Osteocyte (in vitro differentiated cells): Measurements from ENCODE around the gene ENOX1. TPM values are rescaled to one million over a fixed set of nuclear protein-coding genes. Genes with fewer than 3 reads are reported as not detected.

Experiments used
- DNase-seq: peaks from one replicate; pipeline ENCODE4 v3.0.0; 2021; ENCODE audit warnings: mixed read lengths; ENCODE audit not compliant: unreplicated experiment; ENCODE audit errors: extremely low spot score
- H3K27ac Mint-ChIP-seq: one replicate; pipeline ENCODE4 v1.8.0; 2021; ENCODE audit warnings: mild to moderate bottlenecking, mixed read lengths; ENCODE audit not compliant: unreplicated experiment
- H3K27me3 Mint-ChIP-seq: one replicate; pipeline ENCODE4 v1.8.0; 2021; ENCODE audit warnings: mixed read lengths; ENCODE audit not compliant: unreplicated experiment
- H3K36me3 Mint-ChIP-seq: one replicate; pipeline ENCODE4 v1.8.0; 2021; ENCODE audit warnings: mixed read lengths; ENCODE audit not compliant: unreplicated experiment
- H3K4me1 Mint-ChIP-seq: one replicate; pipeline ENCODE4 v1.8.0; 2021; ENCODE audit warnings: mixed read lengths; ENCODE audit not compliant: unreplicated experiment
- H3K4me3 Mint-ChIP-seq: one replicate; pipeline ENCODE4 v1.8.0; 2021; ENCODE audit warnings: mild to moderate bottlenecking, moderate library complexity, mixed read lengths; ENCODE audit not compliant: unreplicated experiment
- H3K9me3 Mint-ChIP-seq: one replicate; pipeline ENCODE4 v1.8.0; 2021; ENCODE audit warnings: mixed read lengths; ENCODE audit not compliant: unreplicated experiment
- total RNA-seq: library from RNA; stranded (reverse); gene quantifications from 2 replicates; pipeline ENCODE4 v1.2.1, GENCODE V29; 2021
- TF ChIP-seq, protein P1 (sequence below): fragments of 200-600 bp; sonication (generic); IDR thresholded peaks from 2 replicates; pipeline ENCODE4 v1.5.0; 2021; ENCODE audit warnings: antibody characterized with exemption, mild to moderate bottlenecking, moderate library complexity

The ENOX1 gene
- total RNA-seq, 1 donor from 2014 or later = 5.9 TPM

DNA sequence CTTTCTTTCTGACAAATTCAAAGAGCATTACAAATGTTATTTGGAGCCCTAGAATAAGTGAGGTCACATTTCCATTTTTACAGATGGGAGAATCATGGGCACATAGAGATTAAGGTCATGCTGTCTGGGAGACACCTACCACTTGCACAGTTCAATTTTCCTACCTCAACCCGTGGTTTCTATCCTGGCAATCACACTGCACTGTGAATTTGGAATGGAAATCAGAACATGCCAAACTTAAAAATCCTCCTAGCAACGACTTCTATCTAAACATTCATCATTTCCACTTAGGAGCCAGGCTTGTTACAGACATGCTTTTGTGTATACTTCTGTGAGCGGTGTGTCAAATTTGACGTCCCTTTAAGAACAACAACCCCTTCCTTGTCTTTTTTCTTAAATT is 511.9 kb downstream of the ENOX1 start:
- DNase-seq = no peak

DNA sequence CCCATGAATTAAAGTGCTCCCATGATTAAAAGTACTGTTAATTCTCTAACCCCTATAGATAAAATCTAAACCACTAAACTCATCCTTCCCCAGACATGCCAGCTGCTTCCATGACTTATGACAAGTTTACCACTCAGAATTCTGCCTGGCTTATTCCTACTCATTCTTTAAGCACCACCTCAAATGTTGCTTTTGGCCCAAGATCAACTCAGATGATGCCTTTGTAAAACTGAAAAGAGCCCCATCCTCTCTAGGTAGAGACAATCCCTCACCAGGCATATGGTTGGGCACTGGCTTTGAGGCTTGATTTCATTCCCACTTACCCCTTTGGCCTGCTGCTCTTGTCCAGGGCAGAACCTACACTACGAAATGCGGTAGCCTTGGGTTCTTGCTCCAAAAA is 513.4 kb downstream of the ENOX1 start:
- DNase-seq = no peak
- no peaks in the 10 kb centered on the region for H3K36me3 Mint-ChIP-seq
- TF ChIP-seq, protein P1, sequence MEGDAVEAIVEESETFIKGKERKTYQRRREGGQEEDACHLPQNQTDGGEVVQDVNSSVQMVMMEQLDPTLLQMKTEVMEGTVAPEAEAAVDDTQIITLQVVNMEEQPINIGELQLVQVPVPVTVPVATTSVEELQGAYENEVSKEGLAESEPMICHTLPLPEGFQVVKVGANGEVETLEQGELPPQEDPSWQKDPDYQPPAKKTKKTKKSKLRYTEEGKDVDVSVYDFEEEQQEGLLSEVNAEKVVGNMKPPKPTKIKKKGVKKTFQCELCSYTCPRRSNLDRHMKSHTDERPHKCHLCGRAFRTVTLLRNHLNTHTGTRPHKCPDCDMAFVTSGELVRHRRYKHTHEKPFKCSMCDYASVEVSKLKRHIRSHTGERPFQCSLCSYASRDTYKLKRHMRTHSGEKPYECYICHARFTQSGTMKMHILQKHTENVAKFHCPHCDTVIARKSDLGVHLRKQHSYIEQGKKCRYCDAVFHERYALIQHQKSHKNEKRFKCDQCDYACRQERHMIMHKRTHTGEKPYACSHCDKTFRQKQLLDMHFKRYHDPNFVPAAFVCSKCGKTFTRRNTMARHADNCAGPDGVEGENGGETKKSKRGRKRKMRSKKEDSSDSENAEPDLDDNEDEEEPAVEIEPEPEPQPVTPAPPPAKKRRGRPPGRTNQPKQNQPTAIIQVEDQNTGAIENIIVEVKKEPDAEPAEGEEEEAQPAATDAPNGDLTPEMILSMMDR = no peak
- no peaks in the 10 kb centered on the region for H3K27me3 Mint-ChIP-seq
- H3K27ac Mint-ChIP-seq = no peak overlapping the region
- no peaks in the 10 kb centered on the region for H3K9me3 Mint-ChIP-seq
- H3K4me3 Mint-ChIP-seq = no peak overlapping the region
- H3K4me1 Mint-ChIP-seq = peaks cover 48% of the 10 kb centered on the region

More for the DNA sequence above, 511.9 kb downstream of the ENOX1 start:
- TF ChIP-seq, protein P1 = no peak
- H3K4me1 Mint-ChIP-seq = peaks cover 33% of the 10 kb centered on the region
- no peak overlapping the region for H3K4me3 Mint-ChIP-seq
- H3K27ac Mint-ChIP-seq = no peak overlapping the region
- H3K9me3 Mint-ChIP-seq = no peaks in the 10 kb centered on the region
- H3K27me3 Mint-ChIP-seq = no peaks in the 10 kb centered on the region
- no peaks in the 10 kb centered on the region for H3K36me3 Mint-ChIP-seq

DNA sequence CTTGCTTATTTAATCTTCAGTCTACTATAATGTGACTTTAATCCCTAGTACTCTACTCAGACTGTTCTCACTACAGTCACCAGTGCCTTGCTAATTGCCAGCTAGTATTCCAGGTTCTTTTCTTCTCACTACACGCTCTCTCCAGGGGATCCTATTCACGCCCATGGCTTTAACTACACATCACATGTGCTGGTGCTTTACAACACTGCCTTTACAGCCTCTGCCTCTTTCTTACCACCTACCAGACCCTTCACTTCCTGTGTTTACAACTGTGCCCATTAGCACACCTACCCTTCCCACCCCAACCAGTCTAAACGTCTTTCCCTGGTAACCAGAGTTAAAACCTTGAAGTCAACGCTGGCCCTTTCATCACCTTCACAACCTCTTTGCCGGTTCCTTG is 513.9 kb downstream of the ENOX1 start:
- TF ChIP-seq, protein P1 = no peak
- Mint-ChIP-seq H3K27ac (no peak overlapping the region), H3K4me3 (no peak overlapping the region), H3K27me3 (no peaks in the 10 kb centered on the region), H3K4me1 (peaks cover 47% of the 10 kb centered on the region), H3K36me3 (no peaks in the 10 kb centered on the region), H3K9me3 (no peaks in the 10 kb centered on the region)
- DNase-seq = no peak

DNA sequence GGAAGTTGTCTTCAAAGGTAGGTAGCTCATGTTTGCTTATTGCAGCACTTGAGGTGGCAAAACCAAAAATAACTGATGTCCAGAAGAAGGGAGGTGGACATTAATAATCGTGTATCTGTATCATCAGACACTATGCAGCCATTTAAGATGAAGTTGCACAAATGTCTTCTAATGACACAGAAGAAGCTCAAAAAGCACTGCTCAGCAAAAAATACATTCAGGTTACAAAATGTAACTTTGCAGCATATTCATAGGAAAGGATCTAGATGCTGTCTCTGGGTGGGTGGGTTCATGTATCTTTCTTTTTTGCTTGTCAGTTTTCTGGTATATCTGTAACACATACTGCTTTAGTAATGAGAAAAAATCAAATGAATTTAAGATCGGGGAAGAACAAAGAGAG is 515.6 kb downstream of the ENOX1 start:
- TF ChIP-seq, protein P1 = no peak
- Mint-ChIP-seq H3K4me3 (no peak overlapping the region), H3K4me1 (peaks cover 41% of the 10 kb centered on the region), H3K27me3 (no peaks in the 10 kb centered on the region), H3K9me3 (no peaks in the 10 kb centered on the region), H3K27ac (no peak overlapping the region), H3K36me3 (no peaks in the 10 kb centered on the region)
- DNase-seq = no peak

DNA sequence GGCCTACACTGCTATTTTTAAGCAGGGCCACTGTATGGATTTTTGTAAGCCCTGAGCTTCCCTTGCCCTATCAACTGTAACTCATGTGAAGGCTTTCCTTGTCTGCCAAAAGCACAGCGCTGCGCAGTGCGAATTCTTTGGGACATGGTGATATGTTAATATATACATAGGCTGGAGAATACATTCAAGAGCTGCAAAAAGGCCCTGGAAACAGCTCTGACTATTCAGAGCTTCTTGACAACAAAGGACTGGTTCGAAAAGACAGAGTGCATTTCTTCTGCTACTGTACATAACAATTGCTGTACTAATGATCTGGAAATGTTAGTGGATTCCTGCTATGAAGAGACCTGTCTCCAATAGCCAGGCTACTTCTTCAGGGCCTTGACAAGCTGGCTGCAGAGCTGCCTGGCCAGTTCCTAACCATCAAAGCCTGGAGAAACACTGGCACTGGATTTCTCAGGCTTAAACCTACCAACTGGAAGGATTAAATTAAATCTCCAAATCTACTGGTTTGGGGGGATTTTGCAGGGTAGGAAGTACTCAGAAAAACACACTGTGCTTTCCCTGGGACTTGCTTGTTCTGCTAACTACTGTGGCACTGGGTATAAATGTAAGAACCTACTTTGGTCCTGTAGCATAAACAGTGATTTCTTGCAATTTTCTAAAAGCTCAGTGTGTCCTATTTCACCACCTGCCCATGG is 516.5 kb downstream of the ENOX1 start:
- no peak for DNase-seq

More for the DNA sequence above, 516.5 kb downstream of the ENOX1 start:
- Mint-ChIP-seq H3K4me3 (no peak overlapping the region), H3K9me3 (no peaks in the 10 kb centered on the region), H3K27ac (no peak overlapping the region), H3K4me1 (peaks cover 37% of the 10 kb centered on the region), H3K27me3 (no peaks in the 10 kb centered on the region), H3K36me3 (no peaks in the 10 kb centered on the region)
- TF ChIP-seq, protein P1 = no peak
